Measurements from ENCODE around the gene ZNF438.
A peak's percentile ranks its signal among the peaks of the same experiment; 100 is the strongest.

ZNF438 gene

DNA sequence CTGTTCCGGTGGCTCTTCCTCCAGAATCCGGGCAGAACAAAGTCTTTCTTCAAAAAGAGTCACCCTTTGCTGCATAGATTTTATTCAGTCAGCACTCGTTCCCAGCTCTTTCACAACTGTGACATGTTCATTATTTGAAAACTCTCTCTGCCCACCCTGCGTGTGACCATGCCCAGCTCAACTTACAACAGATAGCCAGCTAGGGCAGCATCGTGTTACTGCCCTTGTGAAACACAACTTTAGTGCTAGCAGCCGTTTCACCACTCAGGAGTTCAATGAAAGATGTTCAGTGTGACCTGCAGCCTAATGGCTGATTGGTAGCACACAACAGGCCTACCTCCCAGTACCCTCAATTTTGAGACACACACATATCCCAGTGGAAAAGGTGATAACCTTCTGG, 57.9 kb downstream of the ZNF438 start:
- Mint-ChIP-seq H3K27me3 (ENCODE audit: low read depth) (no peaks in the 10 kb centered on the region), H3K4me3 (no peak overlapping the region), H3K9me3 (no peaks in the 10 kb centered on the region), H3K4me1 (peaks cover 39% of the 10 kb centered on the region), H3K36me3 (ENCODE audit: low read depth) (no peaks in the 10 kb centered on the region), H3K27ac (peak overlapping the region in 2 of 3 experiments; percentile 5 to 19)
- no peak for TF ChIP-seq CTCF (IDR thresholded peaks at IDR 0.05; ENCODE audit: unreplicated experiment in 3 of 3)

DNA sequence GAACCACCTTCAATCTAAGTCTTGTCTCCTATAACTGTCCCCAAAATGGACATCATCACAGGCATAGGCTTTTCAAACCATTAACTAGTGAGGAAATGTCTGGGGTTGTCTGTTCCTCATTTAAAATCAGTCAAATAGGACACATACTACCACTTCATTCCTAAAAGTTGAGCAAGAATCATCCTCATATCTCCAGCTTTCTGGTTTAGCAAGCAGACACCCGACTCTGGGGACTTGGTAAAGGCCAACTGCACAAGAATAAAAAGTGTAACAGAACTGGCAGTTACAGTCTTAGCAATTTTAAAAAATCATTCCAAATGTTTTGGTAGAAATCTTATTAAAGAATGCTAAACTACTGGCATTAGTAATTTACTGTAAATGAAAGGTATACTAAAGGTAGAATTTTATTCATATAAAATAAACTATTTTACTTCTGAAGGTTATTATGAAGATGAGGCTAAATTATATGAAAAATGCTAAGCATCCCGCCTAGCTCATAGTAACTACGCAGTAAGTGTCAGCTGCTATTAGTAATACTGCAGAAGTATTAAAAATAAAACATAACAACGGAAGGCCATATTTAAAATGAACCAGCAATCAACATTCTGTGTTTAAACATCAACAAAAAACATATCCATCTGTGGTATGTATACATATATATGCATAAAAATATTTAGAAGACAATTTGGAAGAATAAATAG, 60.8 kb downstream of the ZNF438 start:
- Mint-ChIP-seq H3K4me3 (no peak overlapping the region), H3K27ac (peak overlapping the region in 1 of 3 experiments; percentile 96), H3K9me3 (no peaks in the 10 kb centered on the region)

DNA sequence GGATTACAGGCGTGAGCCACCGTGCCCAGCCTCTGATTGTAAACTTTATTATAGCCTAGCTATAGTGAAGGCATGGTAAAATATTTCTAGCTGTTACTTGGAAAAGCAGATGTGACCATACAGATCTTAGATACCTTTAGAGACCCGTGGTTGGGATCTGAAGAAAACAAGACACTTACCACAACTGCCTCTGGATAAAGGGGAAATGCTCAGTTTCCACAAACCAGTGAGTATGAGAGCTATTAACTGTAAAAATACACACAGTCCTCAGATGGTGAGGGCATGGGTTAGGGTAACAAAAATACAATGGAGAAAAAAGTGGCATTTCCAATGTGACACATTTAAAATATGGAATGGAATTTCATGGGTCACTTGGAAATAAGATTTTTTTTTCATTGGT, 63.0 kb downstream of the ZNF438 start:
- no peaks in the 10 kb centered on the region for H3K27me3 Mint-ChIP-seq (ENCODE audit: low read depth)
- H3K4me3 Mint-ChIP-seq = no peak overlapping the region
- H3K36me3 Mint-ChIP-seq (ENCODE audit: low read depth) = no peaks in the 10 kb centered on the region
- no peak for TF ChIP-seq CTCF (IDR thresholded peaks at IDR 0.05; ENCODE audit: unreplicated experiment in 3 of 3)
- H3K9me3 Mint-ChIP-seq = no peaks in the 10 kb centered on the region
- H3K27ac Mint-ChIP-seq = peak overlapping the region in 2 of 3 experiments; percentile 36 to 96
- peaks cover 45% of the 10 kb centered on the region for H3K4me1 Mint-ChIP-seq

More for the DNA sequence above, 60.8 kb downstream of the ZNF438 start:
- TF ChIP-seq CTCF (IDR thresholded peaks at IDR 0.05; ENCODE audit: unreplicated experiment in 3 of 3) = no peak
- H3K36me3 Mint-ChIP-seq (ENCODE audit: low read depth) = no peaks in the 10 kb centered on the region
- H3K4me1 Mint-ChIP-seq = peaks cover 52% of the 10 kb centered on the region
- H3K27me3 Mint-ChIP-seq (ENCODE audit: low read depth) = no peaks in the 10 kb centered on the region

DNA sequence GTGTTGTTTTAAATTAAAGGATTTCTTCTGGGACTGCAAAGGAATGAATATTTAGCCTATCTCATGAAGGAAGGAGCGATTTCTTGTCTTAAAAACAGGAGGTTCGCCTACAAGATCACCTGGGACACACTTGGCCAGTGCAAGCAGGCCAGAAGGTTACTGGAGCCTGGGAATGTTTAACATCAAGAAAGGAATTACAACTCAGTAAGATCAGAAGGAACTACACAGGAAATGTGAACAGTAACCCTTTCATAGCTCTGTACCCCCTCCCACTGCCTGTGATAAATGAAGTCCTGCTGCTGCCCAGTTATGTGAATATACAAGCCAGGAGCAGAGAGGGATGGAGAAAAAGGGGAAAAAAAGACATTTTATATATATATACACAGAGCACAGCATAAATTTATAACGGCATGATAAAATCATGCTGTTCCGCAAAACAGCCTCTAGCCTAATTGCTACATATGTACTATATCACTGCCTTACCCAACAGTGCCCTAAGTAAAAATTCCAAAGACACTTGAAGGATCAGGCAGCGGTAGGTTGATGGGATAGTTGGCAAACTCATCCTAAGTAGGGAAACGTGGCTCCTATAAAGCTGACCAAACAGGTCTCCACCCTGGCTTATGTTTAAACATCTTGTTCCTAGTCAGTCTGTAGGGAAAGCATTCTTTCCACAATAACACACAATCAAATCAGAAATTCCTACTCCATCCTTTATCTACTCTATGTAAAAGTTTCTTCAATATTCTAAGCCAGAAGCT, 63.8 kb downstream of the ZNF438 start:
- Mint-ChIP-seq H3K36me3 (ENCODE audit: low read depth) (no peaks in the 10 kb centered on the region), H3K4me1 (peaks cover 40% of the 10 kb centered on the region), H3K9me3 (no peaks in the 10 kb centered on the region), H3K27ac (peak overlapping the region; percentile 91 to 98 (median 96)), H3K4me3 (peak overlapping the region; percentile 36 to 46 (median 38)), H3K27me3 (ENCODE audit: low read depth) (no peaks in the 10 kb centered on the region)
- no peak for TF ChIP-seq CTCF (IDR thresholded peaks at IDR 0.05; ENCODE audit: unreplicated experiment in 3 of 3)

GRCh38 chr10:30963992-30964930, 67.4 kb downstream of the ZNF438 start:
- TF ChIP-seq CTCF (IDR thresholded peaks at IDR 0.05; ENCODE audit: unreplicated experiment in 3 of 3) = no peak
- peaks cover 3% of the 10 kb centered on the region for H3K9me3 Mint-ChIP-seq
- H3K27ac Mint-ChIP-seq = peak overlapping the region; percentile 51 to 73 (median 54)
- H3K36me3 Mint-ChIP-seq (ENCODE audit: low read depth) = peaks cover 4% of the 10 kb centered on the region
- H3K27me3 Mint-ChIP-seq (ENCODE audit: low read depth) = no peaks in the 10 kb centered on the region
- H3K4me3 Mint-ChIP-seq = no peak overlapping the region
- peaks cover 27% of the 10 kb centered on the region for H3K4me1 Mint-ChIP-seq
